Nephron (organoid): ENCODE measurements around the gene SORT1.

Source experiments
- H3K27ac Mint-ChIP-seq, 3 experiments: 2 replicates each; pipeline ENCODE4 v1.8.0; 2020; ENCODE audit warnings: mixed read lengths in 3 of 3, mild to moderate bottlenecking in 2 of 3, moderate library complexity in 1 of 3
- H3K27me3 Mint-ChIP-seq: 2 replicates; pipeline ENCODE4 v1.8.0; 2021; ENCODE audit warnings: low read depth, mild to moderate bottlenecking, moderate library complexity, mixed read lengths
- H3K36me3 Mint-ChIP-seq: 2 replicates; pipeline ENCODE4 v1.8.0; 2020; ENCODE audit warnings: low read depth, mixed read lengths
- H3K4me1 Mint-ChIP-seq: 2 replicates; pipeline ENCODE4 v1.8.0; 2020; ENCODE audit warnings: mixed read lengths
- H3K4me3 Mint-ChIP-seq, 3 experiments: 2 replicates each; pipeline ENCODE4 v1.8.0; 2020; ENCODE audit warnings: mild to moderate bottlenecking in 3 of 3, mixed read lengths in 3 of 3, moderate library complexity in 2 of 3
- H3K9me3 Mint-ChIP-seq: 2 replicates; pipeline ENCODE4 v1.8.0; 2020; ENCODE audit warnings: mixed read lengths
- CTCF ChIP-seq, 3 experiments: fragments of 200-600 bp; sonication (generic); IDR thresholded peaks; one replicate each; pipeline ENCODE4 v1.5.0; 2021; ENCODE audit warnings: antibody characterized with exemption in 3 of 3; ENCODE audit not compliant: unreplicated experiment in 3 of 3

The SORT1 gene

GRCh38 chr1:109262231-109263055, 135.3 kb downstream of the SORT1 start:
- peaks cover 1% of the 10 kb centered on the region for H3K4me1 Mint-ChIP-seq
- H3K9me3 Mint-ChIP-seq = no peaks in the 10 kb centered on the region
- no peak overlapping the region for H3K4me3 Mint-ChIP-seq
- TF ChIP-seq CTCF (IDR thresholded peaks at IDR 0.05; ENCODE audit: unreplicated experiment in 3 of 3) = no peak
- H3K36me3 Mint-ChIP-seq = peaks cover 6% of the 10 kb centered on the region
- no peak overlapping the region for H3K27ac Mint-ChIP-seq
- H3K27me3 Mint-ChIP-seq = no peaks in the 10 kb centered on the region

- Mint-ChIP-seq H3K4me1 (peaks cover 8% of the 10 kb centered on the region), H3K9me3 (no peaks in the 10 kb centered on the region), H3K4me3 (no peak overlapping the region), H3K27ac (no peak overlapping the region), H3K36me3 (peaks cover 5% of the 10 kb centered on the region), H3K27me3 (no peaks in the 10 kb centered on the region)
- TF ChIP-seq CTCF (IDR thresholded peaks at IDR 0.05; ENCODE audit: unreplicated experiment in 3 of 3) = no peak
Measured at GRCh38 chr1:109261578-109261977, 136.1 kb downstream of the SORT1 start.

GRCh38 chr1:109261006-109261405, 136.7 kb downstream of the SORT1 start:
- Mint-ChIP-seq H3K36me3 (peaks cover 5% of the 10 kb centered on the region), H3K9me3 (no peaks in the 10 kb centered on the region), H3K27ac (no peak overlapping the region), H3K27me3 (peaks cover 3% of the 10 kb centered on the region), H3K4me3 (no peak overlapping the region), H3K4me1 (peaks cover 11% of the 10 kb centered on the region)
- no peak for TF ChIP-seq CTCF (IDR thresholded peaks at IDR 0.05; ENCODE audit: unreplicated experiment in 3 of 3)

- Mint-ChIP-seq H3K4me3 (no peak overlapping the region), H3K27me3 (peaks cover 4% of the 10 kb centered on the region), H3K36me3 (peaks cover 5% of the 10 kb centered on the region), H3K9me3 (no peaks in the 10 kb centered on the region), H3K27ac (no peak overlapping the region), H3K4me1 (peaks cover 22% of the 10 kb centered on the region)
- no peak for TF ChIP-seq CTCF (IDR thresholded peaks at IDR 0.05; ENCODE audit: unreplicated experiment in 3 of 3)
Measured at GRCh38 chr1:109259674-109260557, 137.8 kb downstream of the SORT1 start.
